SU-DHL-6 (cell line): ENCODE data around the gene GFPT2.

Experiments used
- H2AFZ ChIP-seq: fragments of 200-600 bp; sonication (generic); 2 replicates; pipeline ENCODE4 v1.6.1; 2014; ENCODE audit warnings: low read depth, mild to moderate bottlenecking, moderate library complexity, mixed read lengths, antibody characterized with exemption, low read length; ENCODE audit not compliant: severe bottlenecking
- H3F3A ChIP-seq: fragments of 200-600 bp; shearing (Covaris generic); 2 replicates; pipeline ENCODE4 v1.6.0; 2016; ENCODE audit warnings: antibody characterized with exemption, mild to moderate bottlenecking; ENCODE audit not compliant: insufficient read depth
- H3K27ac ChIP-seq: fragments of 200-600 bp; sonication (generic); 2 replicates; pipeline ENCODE4 v1.5.1; 2016; ENCODE audit warnings: low read depth, mild to moderate bottlenecking, low read length, moderate library complexity, mixed read lengths
- H3K27me3 ChIP-seq: fragments of 200-600 bp; sonication (generic), shearing (Covaris generic); 2 replicates; pipeline ENCODE4 v1.6.0; 2014; ENCODE audit warnings: mild to moderate bottlenecking, low read length
- H3K36me3 ChIP-seq: fragments of 200-600 bp; sonication (generic); 2 replicates; pipeline ENCODE4 v1.6.1; 2014; ENCODE audit warnings: mild to moderate bottlenecking, low read length, mixed read lengths
- H3K4me2 ChIP-seq: fragments of 300-600, 200-600 bp; shearing (Covaris generic), sonication (generic); 2 replicates; pipeline ENCODE4 v1.6.0; 2014; ENCODE audit warnings: low read length, low read depth, mild to moderate bottlenecking; ENCODE audit not compliant: poor library complexity, severe bottlenecking
- H3K4me3 ChIP-seq: fragments of 200-600 bp; sonication (generic); 2 replicates; pipeline ENCODE4 v1.5.1; 2014; ENCODE audit warnings: antibody characterized with exemption, low read length, mild to moderate bottlenecking, mixed read lengths; ENCODE audit not compliant: insufficient read depth, poor library complexity, severe bottlenecking
- H3K79me2 ChIP-seq: fragments of 200-600 bp; sonication (generic); 2 replicates; pipeline ENCODE4 v1.6.1; 2014; ENCODE audit warnings: mild to moderate bottlenecking, low read length, moderate library complexity; ENCODE audit not compliant: insufficient read depth
- H3K9ac ChIP-seq: fragments of 200-600 bp; sonication (generic); 2 replicates; pipeline ENCODE4 v1.7.0; 2014; ENCODE audit warnings: mild to moderate bottlenecking, low read length
- H3K9me2 ChIP-seq: fragments of 200-600 bp; sonication (generic); replicated peaks from 2 replicates; pipeline ENCODE4 v1.6.1; 2014; ENCODE audit warnings: low read length; ENCODE audit not compliant: insufficient read depth
- H3K9me3 ChIP-seq: fragments of 200-600 bp; sonication (generic); 2 replicates; pipeline ENCODE4 v1.6.1; 2014; ENCODE audit warnings: low read length, mixed read lengths; ENCODE audit not compliant: insufficient read depth
- H4K20me1 ChIP-seq: fragments of 200-600 bp; sonication (generic); 2 replicates; pipeline ENCODE4 v1.6.1; 2014; ENCODE audit warnings: low read depth, mild to moderate bottlenecking, antibody characterized with exemption, low read length, moderate library complexity, mixed read lengths
- CTCF ChIP-seq: fragments of 200-600 bp; sonication (generic); IDR thresholded peaks from one replicate; pipeline ENCODE4 v1.5.1; 2017; ENCODE audit warnings: antibody characterized with exemption, mild to moderate bottlenecking, low read length, moderate library complexity; ENCODE audit not compliant: insufficient read depth, poor library complexity, severe bottlenecking
- EZH2phosphoT487 ChIP-seq: fragments of 200-600 bp; sonication (generic), shearing (Covaris generic); conservative IDR thresholded peaks from 2 replicates; pipeline ENCODE4 v1.6.1; 2018; ENCODE audit warnings: mild to moderate bottlenecking, antibody characterized with exemption, low read length, moderate library complexity, mixed read lengths

GFPT2 gene

DNA sequence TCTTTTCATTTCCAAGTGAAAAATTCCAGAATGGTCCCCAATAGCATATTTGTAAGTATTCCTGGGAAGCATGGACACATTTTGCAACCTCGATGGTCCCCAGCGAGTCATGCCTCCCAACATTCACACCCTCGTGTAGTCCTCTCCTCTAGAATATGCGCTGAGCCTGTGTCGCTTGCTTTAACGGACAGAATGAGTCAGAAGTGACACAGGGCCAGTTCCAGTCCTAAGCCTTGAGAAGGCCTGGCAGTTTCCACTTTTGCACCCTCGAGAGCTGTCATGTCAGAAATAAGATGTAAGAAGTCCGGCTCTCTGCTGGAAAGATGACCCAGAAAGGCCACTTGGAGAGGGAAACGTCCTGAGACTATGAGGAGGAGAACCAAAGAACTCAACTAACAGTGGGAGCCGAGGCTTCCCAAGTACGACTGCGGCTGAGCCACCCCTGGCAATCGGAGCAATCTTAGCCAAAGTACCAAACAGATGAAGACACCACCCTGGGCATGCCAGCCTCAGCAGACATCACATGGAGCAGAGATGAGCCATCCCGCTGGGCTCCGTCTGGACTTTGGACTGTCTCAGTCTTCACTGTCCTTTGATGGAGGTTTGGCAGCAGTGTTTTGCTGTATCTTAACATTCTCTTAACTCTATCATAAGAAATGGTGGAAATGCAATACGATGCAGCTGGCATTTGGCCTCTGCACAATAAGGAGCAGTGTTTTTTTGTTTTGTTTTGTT, 42.6 kb upstream of the GFPT2 start:
- H3K36me3 ChIP-seq: no peaks in the 10 kb centered on the region
- no peaks in the 10 kb centered on the region for H3K9me3 ChIP-seq
- H3K9ac ChIP-seq: no peak overlapping the region
- no peaks in the 10 kb centered on the region for H3K9me2 ChIP-seq
- TF ChIP-seq EZH2phosphoT487 (no peak), CTCF (no peak)
- no peaks in the 10 kb centered on the region for H3K27me3 ChIP-seq
- H3K4me3 ChIP-seq: no peak overlapping the region
- H3K79me2 ChIP-seq: no peaks in the 10 kb centered on the region
- no peak overlapping the region for H3K27ac ChIP-seq
- no peaks in the 10 kb centered on the region for H3F3A ChIP-seq
- no peak overlapping the region for H3K4me2 ChIP-seq
- no peaks in the 10 kb centered on the region for H4K20me1 ChIP-seq
- no peak overlapping the region for H2AFZ ChIP-seq

- Histone ChIP-seq H3K79me2 (no peaks in the 10 kb centered on the region), H4K20me1 (no peaks in the 10 kb centered on the region), H3K4me3 (no peak overlapping the region), H3F3A (no peaks in the 10 kb centered on the region), H3K36me3 (no peaks in the 10 kb centered on the region), H3K9me2 (no peaks in the 10 kb centered on the region), H3K9ac (no peak overlapping the region), H3K27ac (no peak overlapping the region), H3K27me3 (no peaks in the 10 kb centered on the region), H3K4me2 (no peak overlapping the region), H2AFZ (no peak overlapping the region), H3K9me3 (no peaks in the 10 kb centered on the region)
- TF ChIP-seq EZH2phosphoT487 (no peak), CTCF (no peak)
Measured at GRCh38 chr5:180394031-180394636, 41.0 kb upstream of the GFPT2 start.

- Histone ChIP-seq H3K9ac (no peak overlapping the region), H3K79me2 (no peaks in the 10 kb centered on the region), H3F3A (no peaks in the 10 kb centered on the region), H3K9me3 (no peaks in the 10 kb centered on the region), H3K27ac (no peak overlapping the region), H3K4me3 (no peak overlapping the region), H3K9me2 (no peaks in the 10 kb centered on the region), H3K36me3 (no peaks in the 10 kb centered on the region), H2AFZ (no peak overlapping the region), H4K20me1 (no peaks in the 10 kb centered on the region), H3K4me2 (no peak overlapping the region), H3K27me3 (no peaks in the 10 kb centered on the region)
- TF ChIP-seq CTCF: no peak
- no peak for TF ChIP-seq EZH2phosphoT487
Measured at GRCh38 chr5:180391276-180391675, 38.1 kb upstream of the GFPT2 start.
